DMS114 treated with DMSO at 0.1 percent for 48 hours (cell line): Measurements from ENCODE around the gene CASP6.

Experiments used
- DNase-seq: peaks from one replicate; lab custom pipeline; 2025; ENCODE audit not compliant: unreplicated experiment; lab: John Stamatoyannopoulos, UW

The CASP6 gene

DNA sequence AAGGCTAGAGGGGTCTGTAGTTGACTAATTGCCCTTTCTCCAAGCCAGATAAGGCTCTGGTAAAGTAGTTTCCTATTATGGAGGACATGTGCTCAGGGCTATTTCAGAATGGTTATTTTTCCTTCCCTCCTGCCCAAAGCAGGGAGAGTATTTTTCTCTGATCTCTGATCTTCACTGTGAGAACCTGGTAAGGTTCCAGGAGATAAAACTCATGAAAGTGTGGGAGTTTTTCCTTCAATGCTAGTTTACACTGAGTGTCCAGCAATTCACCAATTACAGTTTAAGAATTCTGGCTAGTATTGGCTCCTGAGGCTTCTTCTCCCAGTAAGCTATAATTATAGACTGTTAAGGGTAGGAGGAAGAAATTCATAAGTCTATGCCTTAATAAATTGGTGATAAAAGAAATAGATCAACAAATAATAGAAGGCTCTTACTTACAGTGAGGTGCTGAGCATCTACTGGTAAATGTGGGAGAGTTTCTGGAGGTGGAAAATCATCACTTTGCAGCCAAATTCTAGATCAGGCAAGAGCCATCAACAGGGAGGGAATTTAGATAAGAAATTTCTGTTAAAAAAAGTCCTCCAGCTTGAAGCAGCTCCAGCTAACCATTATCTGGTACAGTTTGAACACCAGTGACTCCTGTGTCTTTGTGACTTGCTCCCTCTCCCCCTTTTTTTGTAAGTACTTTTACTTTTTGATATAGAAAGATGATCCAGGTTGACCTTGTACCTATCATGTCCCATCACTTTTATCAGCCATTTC, 30.9 kb downstream of the CASP6 start:
- no peak for DNase-seq

GRCh38 chr4:109671350-109671749, 31.9 kb downstream of the CASP6 start:
- no peak for DNase-seq

- no peak for DNase-seq
These were observed 37.3 kb downstream of the CASP6 start for GRCh38 chr4:109665783-109666485.

- no peak for DNase-seq
These were observed 40.5 kb downstream of the CASP6 start for GRCh38 chr4:109662771-109663170.

DNA sequence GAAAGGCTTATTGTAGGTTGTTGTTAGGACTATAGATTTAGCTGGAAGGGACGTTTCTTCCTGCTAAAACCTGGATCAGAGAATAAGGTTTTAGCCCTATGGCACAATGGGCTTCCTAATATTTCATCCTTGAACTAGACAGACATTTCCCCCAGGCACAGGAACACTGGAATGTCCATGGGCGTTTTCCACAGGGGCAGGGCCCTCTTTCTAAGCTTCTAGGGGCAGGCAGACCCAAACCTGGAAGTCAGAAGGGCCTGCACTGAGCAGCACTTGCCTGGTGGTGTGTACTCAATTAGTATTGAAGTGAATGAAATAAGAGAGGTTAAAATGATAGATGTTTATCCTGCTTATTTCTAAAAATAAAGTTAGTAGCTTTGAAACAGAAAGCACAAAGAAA, 41.1 kb downstream of the CASP6 start:
- DNase-seq = no peak

DNA sequence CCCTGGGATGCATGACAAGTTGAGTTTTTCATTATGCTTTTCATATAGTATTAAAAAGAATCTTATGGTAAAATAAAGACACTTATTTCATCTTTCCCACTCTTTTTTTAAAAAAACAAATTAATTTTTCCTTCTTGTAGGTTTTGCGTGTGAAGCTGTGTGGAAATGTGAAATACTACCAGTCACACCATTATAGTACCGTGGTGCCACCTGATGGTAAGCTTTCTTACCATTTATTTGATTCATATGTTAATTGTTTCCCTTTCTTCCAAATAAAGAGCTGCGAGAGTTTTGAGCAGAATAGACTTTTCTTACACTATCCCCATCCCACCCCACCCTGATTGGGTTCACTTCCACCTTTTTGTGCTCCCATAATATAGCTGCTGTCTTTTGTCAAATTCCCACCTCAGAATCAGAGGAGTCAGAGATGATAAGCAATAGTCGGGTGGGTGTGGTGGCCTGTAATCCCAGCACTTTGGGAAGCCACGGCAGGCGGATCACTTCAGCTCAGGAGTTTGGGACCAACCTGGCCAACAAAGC, 44.3 kb downstream of the CASP6 start:
- DNase-seq = no peak

- DNase-seq = no peak
These were observed 45.3 kb downstream of the CASP6 start for GRCh38 chr4:109657854-109658418.

DNA sequence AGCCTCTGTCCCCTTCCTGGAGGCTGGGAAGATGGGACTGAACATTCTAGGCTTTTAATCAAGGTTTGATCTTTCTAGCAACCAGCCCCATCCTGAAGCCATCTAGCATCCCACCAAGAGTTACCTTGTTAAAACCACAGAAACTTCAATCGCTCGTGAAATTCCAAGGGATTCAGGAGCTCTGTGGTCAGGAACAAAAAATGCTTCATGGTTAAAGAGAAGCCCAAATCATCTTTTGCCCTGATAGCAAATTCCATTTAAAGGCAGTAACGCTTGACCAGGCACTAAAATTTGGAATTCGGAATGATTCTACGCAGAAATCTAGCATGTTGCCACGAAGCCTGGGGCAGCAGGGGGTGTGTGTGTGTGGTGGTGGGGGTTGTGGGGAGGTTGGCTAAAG, 47.8 kb downstream of the CASP6 start:
- DNase-seq = no peak

GRCh38 chr4:109649872-109650271, 53.4 kb downstream of the CASP6 start:
- DNase-seq = no peak

DNA sequence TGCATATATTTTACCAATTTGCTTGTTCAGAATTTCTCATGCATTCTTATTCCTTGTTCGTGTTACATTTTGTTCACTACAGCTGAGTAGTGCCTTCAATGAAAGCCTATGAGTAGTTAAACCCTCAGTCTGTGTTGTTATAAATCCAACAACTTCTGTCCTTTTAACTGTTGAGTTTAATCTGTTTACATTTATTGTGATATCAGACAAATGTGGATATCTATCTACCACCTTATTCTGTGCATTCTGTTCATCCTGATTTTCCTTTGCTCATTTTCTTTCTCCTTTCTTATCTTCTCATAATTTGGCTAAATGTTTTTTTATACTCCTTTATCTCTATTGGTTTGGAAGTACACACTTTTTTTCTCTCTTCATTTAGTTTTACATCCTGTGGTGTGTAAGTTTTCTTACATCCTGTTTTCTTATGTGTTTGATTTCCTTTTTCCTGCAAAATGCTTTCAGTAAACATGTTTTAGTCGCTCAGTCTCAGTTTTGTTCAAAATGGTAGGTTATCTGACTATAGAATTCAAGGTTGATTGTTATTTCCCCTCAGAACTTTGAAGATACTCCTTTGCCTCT, 54.2 kb downstream of the CASP6 start:
- DNase-seq = no peak

DNA sequence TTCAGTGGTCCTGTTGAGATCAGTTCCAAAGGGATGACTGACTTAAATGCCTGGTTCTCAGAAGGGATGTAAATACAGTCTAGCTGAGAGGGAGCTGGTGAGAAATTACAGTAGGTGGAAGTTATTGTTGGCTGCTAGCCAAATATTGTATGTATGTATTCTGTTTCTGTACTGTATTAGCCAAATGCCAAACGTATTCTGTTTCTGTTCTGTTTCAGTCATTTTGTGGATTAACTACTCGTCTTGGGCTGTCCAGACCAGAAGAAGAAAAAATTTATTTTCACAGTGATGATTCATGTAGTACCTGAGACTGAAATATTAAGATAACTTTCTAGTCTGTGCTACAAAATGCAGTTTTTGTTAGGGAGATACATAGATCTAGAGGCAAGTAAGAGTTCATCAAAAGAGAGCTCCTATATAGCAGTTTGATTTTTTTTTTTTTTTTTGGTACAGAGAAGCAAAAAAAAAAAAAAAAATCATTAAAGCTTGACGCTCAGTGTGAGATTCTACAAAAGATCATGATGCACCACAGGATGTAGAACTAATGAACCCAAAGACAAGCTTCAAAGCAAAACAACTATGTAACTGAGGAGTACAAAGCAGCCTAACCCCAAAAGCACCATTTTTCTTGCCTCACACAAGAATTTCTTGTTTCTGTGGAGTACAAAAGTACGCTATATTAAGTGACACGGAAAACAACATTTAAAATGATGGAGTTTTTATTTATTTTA, 54.8 kb downstream of the CASP6 start:
- no peak for DNase-seq

- DNase-seq = no peak
These were observed 57.2 kb downstream of the CASP6 start for GRCh38 chr4:109645874-109646710.

DNA sequence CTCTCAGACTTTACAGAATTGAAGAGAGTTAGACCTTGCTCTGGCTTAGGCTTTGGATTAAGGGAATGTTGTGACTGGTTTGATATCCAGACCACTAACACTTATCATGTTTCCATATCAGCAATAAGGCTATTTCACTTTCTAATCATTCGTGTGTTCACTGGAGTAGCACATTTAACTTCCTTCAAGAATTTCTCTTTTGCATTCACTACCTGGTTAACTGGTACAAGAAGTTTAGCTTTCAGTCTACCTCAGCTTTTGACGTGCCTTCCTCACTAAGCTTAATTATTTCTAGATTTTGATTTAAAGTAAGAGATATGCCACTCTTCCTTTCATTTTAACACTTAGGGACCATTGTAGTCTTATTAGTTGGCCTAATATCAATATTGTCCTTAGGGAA, 62.6 kb downstream of the CASP6 start:
- DNase-seq = no peak
